Gastroesophageal sphincter (tissue), 4 donors: Measurements from ENCODE around the gene DCTN3. TPM values are rescaled to one million over a fixed set of nuclear protein-coding genes. Genes with fewer than 3 reads are reported as not detected.
A peak's percentile ranks its signal among the peaks of the same experiment; 100 is the strongest.

Experiments
- ATAC-seq: fragments of 150-250 bp; one replicate; pipeline ENCODE4 v1.9.1; 2016; ENCODE audit warnings: mild to moderate bottlenecking, moderate library complexity
- H3K27ac ChIP-seq, 4 donors: fragments of 200-600 bp; sonication (generic) in 3 of 4; 1 replicate in 3 of 4; 2 replicates in 1 of 4; pipeline ENCODE4 v1.5.1; 2016 to 2019
- H3K27me3 ChIP-seq: fragments of 200-600 bp; sonication (generic); one replicate; pipeline ENCODE4 v1.5.1; 2019
- H3K36me3 ChIP-seq, 2 donors: fragments of 200-600 bp; sonication (generic); one replicate each; pipeline ENCODE4 v1.5.1; 2019; ENCODE audit warnings: control low read depth in 1 of 2
- H3K4me1 ChIP-seq, 3 donors: fragments of 200-600 bp; sonication (generic); 1 replicate in 2 of 3; 2 replicates in 1 of 3; pipeline ENCODE4 v1.5.1; 2016 to 2019; ENCODE audit warnings: control low read depth in 2 of 3
- H3K4me3 ChIP-seq, 2 donors: fragments of 200-600 bp; sonication (generic); one replicate each; pipeline ENCODE4 v1.5.1; 2019; ENCODE audit warnings: mild to moderate bottlenecking in 1 of 2, moderate library complexity in 1 of 2
- H3K9me3 ChIP-seq, 3 donors: fragments of 200-600 bp; sonication (generic); one replicate each; pipeline ENCODE4 v1.5.1; 2017 to 2019; ENCODE audit warnings: control low read depth in 2 of 3
- EP300 ChIP-seq: sonication (generic); formaldehyde crosslinking; IDR thresholded peaks from one replicate; pipeline ENCODE4 v1.6.1; 2017; ENCODE audit warnings: antibody characterized with exemption, mild to moderate bottlenecking
- POLR2A ChIP-seq, 2 donors: fragments of 450-650 bp; IDR thresholded peaks; one replicate each; pipeline ENCODE4 v1.6.1; 2017; ENCODE audit warnings: antibody characterized with exemption in 2 of 2, mild to moderate bottlenecking in 2 of 2, moderate library complexity in 1 of 2
- POLR2AphosphoS5 ChIP-seq: sonication (generic); formaldehyde crosslinking; IDR thresholded peaks from one replicate; pipeline ENCODE4 v1.6.1; 2017; ENCODE audit warnings: antibody characterized with exemption
- WGBS, 2 donors: methylation state at CpG; one replicate each; pipeline ENCODE4 v1.1.5; 2018; ENCODE audit warnings: low coverage in 1 of 2; 5-methylcytosine and 5-hydroxymethylcytosine counted together
- total RNA-seq, 4 donors: library from RNA; depleted of rRNA; stranded (reverse); fragments of >200 nt; gene quantifications; one replicate each; pipeline ENCODE4 v1.1.0, GENCODE V29; 2016
- TF ChIP-seq, protein P1 (sequence below), 4 experiments: fragments of 200-600 bp in 2 of 4; fragments of 450-650 bp in 2 of 4; sonication (generic) in 1 of 4; IDR thresholded peaks; one replicate each; pipeline ENCODE4 v1.5.1; 2017 to 2019; ENCODE audit warnings: antibody characterized with exemption in 4 of 4, mild to moderate bottlenecking in 2 of 4, moderate library complexity in 2 of 4

The DCTN3 gene
- total RNA-seq, 4 donors from 2014 or later: 80.5 to 136 (median 98.7) TPM

DNA sequence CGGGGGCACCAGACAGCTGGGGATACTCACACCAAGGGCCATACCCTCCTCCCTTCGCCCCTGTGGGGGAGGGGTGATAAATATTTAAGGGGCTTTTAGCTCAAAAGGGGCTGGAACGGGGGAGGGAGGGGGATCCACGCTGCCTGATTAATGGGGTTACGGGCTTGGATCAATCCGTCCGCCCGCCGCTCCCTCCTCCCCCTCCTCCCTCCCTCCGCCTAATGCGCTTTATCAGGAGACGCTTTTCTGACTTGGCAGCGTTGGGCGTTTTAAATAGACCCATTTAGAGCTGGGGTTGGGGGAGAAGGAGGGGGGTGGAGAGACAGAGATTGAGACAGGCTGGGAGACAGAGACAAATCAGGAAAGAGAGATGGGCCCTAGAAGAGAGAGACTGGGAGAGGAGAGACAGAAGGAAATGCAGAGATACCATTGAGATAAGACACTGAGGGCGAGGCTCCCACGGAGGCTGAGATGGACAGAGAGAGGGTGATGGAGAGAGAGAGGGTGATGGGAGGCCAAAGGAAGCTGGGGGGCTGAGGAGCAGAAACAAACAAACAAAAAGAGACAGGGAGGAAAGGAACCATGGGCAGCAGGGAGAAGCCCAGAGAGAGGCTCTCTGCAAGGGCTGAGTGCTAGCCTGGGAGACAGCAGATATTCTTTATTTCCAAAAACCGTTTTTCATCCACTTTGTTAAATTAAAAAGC lies 41.0 kb downstream of the DCTN3 start:
- no peak overlapping the region for H3K27ac ChIP-seq
- 13 to 44% methylated on average over 3 to 8 of the region's 17 CpGs for WGBS, 2 donors
- H3K4me3 ChIP-seq: no peak overlapping the region
- peaks cover 0 to 24% (median 0%) of the 10 kb centered on the region in 3 donors for H3K4me1 ChIP-seq
- ATAC-seq: no peak
- H3K9me3 ChIP-seq: no peaks in the 10 kb centered on the region
- H3K36me3 ChIP-seq: no peaks in the 10 kb centered on the region
- peaks cover 83% of the 10 kb centered on the region for H3K27me3 ChIP-seq
- TF ChIP-seq POLR2A (IDR thresholded peaks at IDR 0.05): no peak
- TF ChIP-seq EP300: no peak
- TF ChIP-seq POLR2AphosphoS5: no peak
- TF ChIP-seq, protein P1, sequence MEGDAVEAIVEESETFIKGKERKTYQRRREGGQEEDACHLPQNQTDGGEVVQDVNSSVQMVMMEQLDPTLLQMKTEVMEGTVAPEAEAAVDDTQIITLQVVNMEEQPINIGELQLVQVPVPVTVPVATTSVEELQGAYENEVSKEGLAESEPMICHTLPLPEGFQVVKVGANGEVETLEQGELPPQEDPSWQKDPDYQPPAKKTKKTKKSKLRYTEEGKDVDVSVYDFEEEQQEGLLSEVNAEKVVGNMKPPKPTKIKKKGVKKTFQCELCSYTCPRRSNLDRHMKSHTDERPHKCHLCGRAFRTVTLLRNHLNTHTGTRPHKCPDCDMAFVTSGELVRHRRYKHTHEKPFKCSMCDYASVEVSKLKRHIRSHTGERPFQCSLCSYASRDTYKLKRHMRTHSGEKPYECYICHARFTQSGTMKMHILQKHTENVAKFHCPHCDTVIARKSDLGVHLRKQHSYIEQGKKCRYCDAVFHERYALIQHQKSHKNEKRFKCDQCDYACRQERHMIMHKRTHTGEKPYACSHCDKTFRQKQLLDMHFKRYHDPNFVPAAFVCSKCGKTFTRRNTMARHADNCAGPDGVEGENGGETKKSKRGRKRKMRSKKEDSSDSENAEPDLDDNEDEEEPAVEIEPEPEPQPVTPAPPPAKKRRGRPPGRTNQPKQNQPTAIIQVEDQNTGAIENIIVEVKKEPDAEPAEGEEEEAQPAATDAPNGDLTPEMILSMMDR (IDR thresholded peaks at IDR 0.05): no peak

DNA sequence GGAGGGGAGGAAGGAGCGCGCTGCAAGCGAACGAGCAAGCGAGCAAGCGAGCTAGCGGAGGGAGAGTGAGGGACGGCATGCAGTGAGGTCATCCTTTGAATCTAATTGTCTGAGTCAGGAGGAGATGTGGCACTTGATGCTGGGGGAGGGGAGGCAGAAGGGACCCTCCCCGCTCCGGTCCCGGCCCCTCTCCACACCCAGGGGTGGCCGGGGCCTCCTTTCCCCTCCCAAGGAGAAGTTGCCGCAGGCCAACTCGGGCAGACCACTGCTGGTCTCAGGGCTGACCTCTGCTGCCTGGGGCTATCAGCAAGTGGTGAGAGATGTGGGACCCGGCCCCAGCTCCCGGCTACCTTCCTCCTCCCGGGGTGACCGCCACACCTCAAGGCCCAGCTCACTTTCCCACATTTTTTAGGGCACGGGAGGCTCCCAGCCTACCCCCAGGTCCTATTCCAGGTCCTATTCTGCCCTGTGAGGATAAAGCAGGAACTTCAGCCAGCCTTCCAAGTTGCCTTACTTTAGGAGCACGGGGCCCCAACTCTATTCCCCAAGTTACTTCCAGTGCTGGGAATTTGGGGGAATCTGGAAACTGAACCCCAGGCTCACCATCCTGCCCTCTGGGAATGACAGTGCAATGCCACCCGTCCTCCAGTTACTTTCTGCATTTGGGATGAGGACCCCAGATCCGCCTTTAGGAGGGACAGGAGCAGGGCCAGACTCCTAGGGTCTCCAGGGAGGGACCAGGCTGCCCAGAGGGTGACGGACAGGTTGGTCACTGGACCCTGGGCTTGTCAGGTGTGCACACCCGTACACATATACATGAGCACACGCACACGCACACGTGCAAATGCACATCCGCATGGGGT lies 41.8 kb downstream of the DCTN3 start:
- H3K4me1 ChIP-seq: peaks cover 0 to 24% (median 0%) of the 10 kb centered on the region in 3 donors
- TF ChIP-seq EP300 (no peak), POLR2AphosphoS5 (no peak), POLR2A (IDR thresholded peaks at IDR 0.05) (no peak)
- TF ChIP-seq, protein P1 (IDR thresholded peaks at IDR 0.05): no peak
- H3K9me3 ChIP-seq: no peaks in the 10 kb centered on the region
- peak overlapping the region in 1 of 2 donors; percentile 45 for H3K4me3 ChIP-seq
- H3K36me3 ChIP-seq: no peaks in the 10 kb centered on the region
- H3K27ac ChIP-seq: peak overlapping the region in 2 of 4 donors; percentile 35 to 41
- WGBS, 2 donors: 10 to 30% methylated on average over 6 of the region's 28 CpGs
- ATAC-seq: no peak
- peaks cover 82% of the 10 kb centered on the region for H3K27me3 ChIP-seq

DNA sequence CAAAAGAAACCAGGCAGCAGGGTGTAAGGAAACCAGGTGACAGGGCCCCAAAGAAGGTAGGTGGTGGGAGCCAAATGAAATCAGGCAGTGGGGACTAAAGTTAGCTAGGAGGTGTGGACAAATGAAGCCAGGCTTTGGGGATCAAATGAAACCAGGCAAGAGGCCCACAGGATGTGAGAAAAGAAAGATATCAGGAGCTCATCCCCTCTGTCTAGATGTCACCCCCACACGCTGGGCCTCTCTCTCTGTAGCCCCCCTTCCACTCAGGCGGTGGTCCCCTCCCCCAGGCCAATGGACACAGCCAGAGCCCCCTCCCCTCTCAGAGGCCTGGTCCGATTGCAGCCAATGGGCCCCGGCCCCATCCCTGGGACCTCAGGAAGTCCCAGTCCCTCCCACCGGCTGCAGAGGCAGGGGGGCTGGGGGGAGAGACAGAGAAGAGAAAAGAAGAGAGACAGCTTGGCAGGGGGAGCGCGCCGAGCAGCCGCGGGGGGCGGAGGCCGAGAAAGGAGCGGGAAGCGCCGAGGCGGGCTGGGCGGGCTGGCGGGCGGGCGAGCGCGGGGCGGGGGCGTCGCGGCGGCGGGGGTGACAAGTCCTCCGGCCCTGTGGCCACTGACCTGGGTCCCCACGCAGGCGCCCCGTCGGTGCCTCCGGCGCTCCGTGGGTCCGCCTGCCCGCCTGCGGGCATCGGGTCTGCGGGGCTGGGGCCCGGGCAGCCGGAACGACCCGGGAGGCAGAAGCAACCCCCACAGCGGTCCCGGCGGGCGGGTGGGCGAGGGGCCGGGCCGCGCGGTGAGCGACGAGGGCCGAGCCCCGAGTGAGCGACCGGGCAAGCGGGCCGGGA lies 42.7 kb downstream of the DCTN3 start:
- Histone ChIP-seq H3K4me1 (peaks cover 0 to 24% (median 0%) of the 10 kb centered on the region in 3 donors), H3K27ac (peak overlapping the region in 2 of 4 donors; percentile 35 to 41), H3K9me3 (no peaks in the 10 kb centered on the region), H3K36me3 (no peaks in the 10 kb centered on the region), H3K27me3 (peaks cover 74% of the 10 kb centered on the region), H3K4me3 (peak overlapping the region in 1 of 2 donors; percentile 45)
- ATAC-seq: no peak
- no peak for TF ChIP-seq POLR2AphosphoS5
- TF ChIP-seq POLR2A (IDR thresholded peaks at IDR 0.05): no peak
- TF ChIP-seq, protein P1 (IDR thresholded peaks at IDR 0.05): no peak
- TF ChIP-seq EP300: no peak
- 1 to 33% methylated on average over 3 to 15 of the region's 62 CpGs for WGBS, 2 donors

DNA sequence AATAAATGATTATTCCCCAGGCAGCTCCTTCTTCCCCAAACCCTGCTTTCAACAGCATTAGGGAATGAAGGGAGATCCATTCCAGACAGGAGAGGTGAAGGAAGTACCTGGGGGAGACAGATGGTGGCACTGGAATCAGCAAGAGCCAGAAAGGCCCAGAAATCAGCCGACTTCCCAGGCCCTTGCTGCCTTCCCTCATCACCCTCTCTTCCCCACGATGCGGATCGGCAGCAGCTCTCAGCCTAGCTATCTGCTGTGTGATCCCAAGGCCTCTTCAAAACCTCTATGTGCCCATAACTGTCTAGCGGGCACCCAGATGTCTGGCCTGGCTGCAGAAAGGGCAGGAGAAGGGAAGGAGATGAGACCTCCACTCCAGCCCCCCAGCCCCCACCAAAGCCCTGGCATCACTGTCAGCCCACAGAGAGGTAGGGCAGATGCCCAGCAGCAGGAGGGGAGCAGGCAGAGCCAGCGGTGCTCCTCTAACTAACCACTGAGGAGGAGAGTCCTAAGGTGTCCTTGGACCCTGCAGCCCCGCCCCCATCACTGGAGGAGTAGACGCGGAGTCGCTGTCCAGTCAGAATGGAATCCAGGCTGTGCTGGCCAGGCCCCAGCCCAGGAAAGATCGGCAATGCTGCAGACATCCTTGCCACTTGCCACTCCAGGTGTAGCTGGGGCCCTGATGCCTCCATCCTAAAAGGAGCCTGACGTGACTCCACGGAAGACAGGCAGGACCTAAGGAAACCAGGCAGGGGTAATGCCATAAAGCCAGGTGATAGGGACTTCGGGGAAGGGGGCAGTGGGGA lies 43.5 kb downstream of the DCTN3 start:
- H3K4me1 ChIP-seq: peaks cover 0 to 24% (median 0%) of the 10 kb centered on the region in 3 donors
- H3K27me3 ChIP-seq: peaks cover 70% of the 10 kb centered on the region
- ATAC-seq: no peak
- H3K4me3 ChIP-seq: no peak overlapping the region
- no peaks in the 10 kb centered on the region for H3K36me3 ChIP-seq
- H3K27ac ChIP-seq: no peak overlapping the region
- H3K9me3 ChIP-seq: no peaks in the 10 kb centered on the region
- no peak for TF ChIP-seq POLR2A (IDR thresholded peaks at IDR 0.05)
- TF ChIP-seq POLR2AphosphoS5: no peak
- TF ChIP-seq, protein P1 (IDR thresholded peaks at IDR 0.05): no peak
- no peak for TF ChIP-seq EP300
- 67% methylated on average over 1 of the region's 14 CpGs; no CpG with 5 or more reads in 1 of the 2 donors for WGBS, 2 donors
